MM.1S (cell line): ENCODE measurements around the gene SAMD14.

Experiments
- EZH2 ChIP-seq: fragments of 300-600 bp; sonication (generic); optimal IDR thresholded peaks from 2 replicates; pipeline ENCODE3; 2017; ENCODE audit warnings: low read depth, mild to moderate bottlenecking, antibody characterized with exemption, low read length, mixed read lengths
- TF ChIP-seq, protein P1 (sequence below): fragments of 300-600 bp; sonication (generic); IDR thresholded peaks from 2 replicates; pipeline ENCODE4 v1.5.1; 2016; ENCODE audit warnings: antibody characterized with exemption, low read length, mixed read lengths

DNA sequence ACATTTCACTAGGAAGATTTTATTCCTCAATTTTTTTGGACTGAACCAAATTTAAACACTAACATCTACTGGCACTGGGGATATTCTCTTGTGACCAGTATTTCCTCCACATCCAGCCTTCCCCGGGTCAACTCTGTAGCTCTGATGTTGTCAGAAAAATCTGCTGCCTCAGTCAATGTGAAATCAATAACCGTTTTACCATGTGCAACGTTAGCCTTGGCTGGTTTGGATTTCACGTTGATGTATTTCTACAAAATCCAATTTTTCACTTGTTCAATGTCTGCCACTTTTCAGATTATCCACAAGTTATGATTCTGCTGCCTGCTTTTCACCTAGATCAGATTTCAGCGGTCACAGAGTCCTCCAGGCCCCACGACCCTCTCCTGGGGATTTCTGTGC lies 43.0 kb upstream of the SAMD14 start:
- TF ChIP-seq, protein P1, sequence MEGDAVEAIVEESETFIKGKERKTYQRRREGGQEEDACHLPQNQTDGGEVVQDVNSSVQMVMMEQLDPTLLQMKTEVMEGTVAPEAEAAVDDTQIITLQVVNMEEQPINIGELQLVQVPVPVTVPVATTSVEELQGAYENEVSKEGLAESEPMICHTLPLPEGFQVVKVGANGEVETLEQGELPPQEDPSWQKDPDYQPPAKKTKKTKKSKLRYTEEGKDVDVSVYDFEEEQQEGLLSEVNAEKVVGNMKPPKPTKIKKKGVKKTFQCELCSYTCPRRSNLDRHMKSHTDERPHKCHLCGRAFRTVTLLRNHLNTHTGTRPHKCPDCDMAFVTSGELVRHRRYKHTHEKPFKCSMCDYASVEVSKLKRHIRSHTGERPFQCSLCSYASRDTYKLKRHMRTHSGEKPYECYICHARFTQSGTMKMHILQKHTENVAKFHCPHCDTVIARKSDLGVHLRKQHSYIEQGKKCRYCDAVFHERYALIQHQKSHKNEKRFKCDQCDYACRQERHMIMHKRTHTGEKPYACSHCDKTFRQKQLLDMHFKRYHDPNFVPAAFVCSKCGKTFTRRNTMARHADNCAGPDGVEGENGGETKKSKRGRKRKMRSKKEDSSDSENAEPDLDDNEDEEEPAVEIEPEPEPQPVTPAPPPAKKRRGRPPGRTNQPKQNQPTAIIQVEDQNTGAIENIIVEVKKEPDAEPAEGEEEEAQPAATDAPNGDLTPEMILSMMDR, result no peak
- TF ChIP-seq EZH2, result no peak
